MV-4-11 (cell line): ENCODE data around the gene BHLHE41.
A peak's percentile ranks its signal among the peaks of the same experiment; 100 is the strongest.

Experiments
- DNase-seq: peaks from one replicate; lab custom pipeline; 2025; lab: John Stamatoyannopoulos, UW

The BHLHE41 gene

GRCh38 chr12:26113853-26114719 is 10.8 kb downstream of the BHLHE41 start:
- peak; percentile 75 for DNase-seq

- DNase-seq: no peak
Measured at GRCh38 chr12:26113181-26113654, 11.6 kb downstream of the BHLHE41 start.

GRCh38 chr12:26112703-26113147 is 12.1 kb downstream of the BHLHE41 start:
- no peak for DNase-seq

- no peak for DNase-seq
Measured at GRCh38 chr12:26112232-26112631, 12.6 kb downstream of the BHLHE41 start.

- no peak for DNase-seq
Measured at GRCh38 chr12:26109343-26109881, 15.4 kb downstream of the BHLHE41 start.

- no peak for DNase-seq
Measured at GRCh38 chr12:26108915-26109314, 15.9 kb downstream of the BHLHE41 start.

GRCh38 chr12:26106347-26106746 is 18.5 kb downstream of the BHLHE41 start:
- DNase-seq: no peak

GRCh38 chr12:26102953-26103352 is 21.9 kb downstream of the BHLHE41 start:
- DNase-seq: no peak

- no peak for DNase-seq
Measured at GRCh38 chr12:26101763-26102162, 23.1 kb downstream of the BHLHE41 start.

- DNase-seq: no peak
Measured at GRCh38 chr12:26101350-26101734, 23.5 kb downstream of the BHLHE41 start.

- no peak for DNase-seq
Measured at GRCh38 chr12:26100666-26101349, 24.0 kb downstream of the BHLHE41 start.

- DNase-seq: peak; percentile 25
Measured at GRCh38 chr12:26097046-26097878, 27.6 kb downstream of the BHLHE41 start.

- DNase-seq: no peak
Measured at GRCh38 chr12:26096036-26096435, 28.8 kb downstream of the BHLHE41 start.

GRCh38 chr12:26095186-26095585 is 29.7 kb downstream of the BHLHE41 start:
- DNase-seq: no peak

GRCh38 chr12:26092346-26093105 is 32.3 kb downstream of the BHLHE41 start:
- DNase-seq: no peak

GRCh38 chr12:26091822-26092221 is 33.0 kb downstream of the BHLHE41 start:
- no peak for DNase-seq

- DNase-seq: no peak
Measured at GRCh38 chr12:26090836-26091510, 33.9 kb downstream of the BHLHE41 start.

GRCh38 chr12:26088998-26089397 is 35.8 kb downstream of the BHLHE41 start:
- peak; percentile 20 for DNase-seq

GRCh38 chr12:26086936-26087335 is 37.9 kb downstream of the BHLHE41 start:
- no peak for DNase-seq

GRCh38 chr12:26080911-26081310 is 43.9 kb downstream of the BHLHE41 start:
- DNase-seq: peak; percentile 78
